GM12878 (cell line): ENCODE results near the gene PHF10. TPM values are rescaled to one million over a fixed set of nuclear protein-coding genes. Genes with fewer than 3 reads are reported as not detected.

Experiments used
- ATF3 ChIP-seq: IDR thresholded peaks from 2 replicates; pipeline ENCODE4 v1.6.1; 2011; ENCODE audit warnings: low read depth, mild to moderate bottlenecking, low read length, moderate library complexity, borderline replicate concordance; ENCODE audit errors: extremely low read depth
- BMI1 ChIP-seq: fragments of 450-650 bp; IDR thresholded peaks from 2 replicates; pipeline ENCODE4 v1.6.1; 2016; ENCODE audit warnings: mild to moderate bottlenecking, moderate library complexity, borderline replicate concordance
- CBX5 ChIP-seq: sonication (generic); IDR thresholded peaks from 2 replicates; pipeline ENCODE4 v1.6.1; 2016; ENCODE audit warnings: low read depth, moderate library complexity, mild to moderate bottlenecking, inconsistent platforms
- CEBPB ChIP-seq, 2 experiments: fragments of 150-350 bp in 1 of 2; IDR thresholded peaks; 2 replicates each; pipeline ENCODE4 v1.6.1; 2012 to 2014; ENCODE audit warnings: low read depth in 2 of 2, low read length in 2 of 2, borderline replicate concordance in 1 of 2, inconsistent platforms in 1 of 2
- CEBPZ ChIP-seq: fragments of 150-350 bp; IDR thresholded peaks from 2 replicates; pipeline ENCODE4 v1.6.1; 2016; ENCODE audit warnings: low read depth, low read length
- EP300 ChIP-seq, 2 experiments: fragments of 150-350 bp in 1 of 2; IDR thresholded peaks; 2 replicates each; pipeline ENCODE4 v1.6.1; 2011 to 2012; ENCODE audit warnings: low read depth in 2 of 2, low read length in 2 of 2, borderline replicate concordance in 1 of 2, improper control_type of control experiment in 1 of 2, inconsistent platforms in 1 of 2; ENCODE audit not compliant: control insufficient read depth in 1 of 2
- FOS ChIP-seq: IDR thresholded peaks from 3 replicates; pipeline ENCODE4 v1.6.1; 2011; ENCODE audit warnings: borderline replicate concordance; ENCODE audit not compliant: insufficient read length; ENCODE audit errors: extremely low read depth
- HDAC6 ChIP-seq: fragments of 200-600 bp; sonication (generic); IDR thresholded peaks from one replicate; pipeline ENCODE4 v1.8.0; 2017; ENCODE audit warnings: antibody characterized with exemption; ENCODE audit not compliant: unreplicated experiment
- HDGF ChIP-seq: fragments of 450-650 bp; IDR thresholded peaks from 2 replicates; pipeline ENCODE4 v1.6.1; 2016; ENCODE audit warnings: antibody characterized with exemption
- KDM1A ChIP-seq: fragments of 200-600 bp; sonication (generic); IDR thresholded peaks from 2 replicates; pipeline ENCODE4 v1.6.1; 2016; ENCODE audit warnings: borderline replicate concordance
- MYC ChIP-seq: IDR thresholded peaks from 2 replicates; pipeline ENCODE4 v1.6.1; 2011; ENCODE audit warnings: mild to moderate bottlenecking, low read length, moderate library complexity, inconsistent platforms; ENCODE audit not compliant: insufficient read depth, insufficient replicate concordance, insufficient read length, severe bottlenecking
- POLR2A ChIP-seq: IDR thresholded peaks from 2 replicates; pipeline ENCODE4 v1.6.1; 2011; ENCODE audit warnings: low read depth, mild to moderate bottlenecking, low read length
- POLR2AphosphoS5 ChIP-seq: IDR thresholded peaks from 2 replicates; pipeline ENCODE4 v1.6.1; 2011; ENCODE audit warnings: mild to moderate bottlenecking, low read length, inconsistent platforms
- RAD21 ChIP-seq: IDR thresholded peaks from 2 replicates; pipeline ENCODE4 v1.6.1; 2011; ENCODE audit warnings: mild to moderate bottlenecking, low read depth, low read length, moderate library complexity; ENCODE audit not compliant: insufficient read depth
- RCOR1 ChIP-seq: conservative IDR thresholded peaks from 2 replicates; pipeline ENCODE4 v1.6.1; 2012; ENCODE audit warnings: low read depth, low read length, improper control_type of control experiment
- RELA ChIP-seq: fragments of 450-650 bp; IDR thresholded peaks from 2 replicates; pipeline ENCODE4 v1.8.0; 2014; ENCODE audit warnings: borderline replicate concordance; ENCODE audit not compliant: partially characterized antibody
- RUNX3 ChIP-seq: IDR thresholded peaks from 2 replicates; pipeline ENCODE4 v1.6.1; 2012; ENCODE audit warnings: low read length, inconsistent platforms
- SIX5 ChIP-seq: IDR thresholded peaks from 2 replicates; pipeline ENCODE4 v1.6.1; 2011; ENCODE audit warnings: mild to moderate bottlenecking, low read depth, low read length, moderate library complexity; ENCODE audit not compliant: severe bottlenecking
- TBL1XR1 ChIP-seq: IDR thresholded peaks from 2 replicates; pipeline ENCODE4 v1.6.1; 2012; ENCODE audit warnings: low read depth, low read length, improper control_type of control experiment
- TCF7 ChIP-seq: IDR thresholded peaks from 2 replicates; pipeline ENCODE4 v1.6.1; 2014; ENCODE audit warnings: antibody characterized with exemption, borderline replicate concordance
- ZBED1 ChIP-seq: IDR thresholded peaks from 2 replicates; pipeline ENCODE4 v1.6.1; 2016; ENCODE audit warnings: borderline replicate concordance
- ZBTB4 ChIP-seq: fragments of 450-650 bp; formaldehyde crosslinking; IDR thresholded peaks from 2 replicates; pipeline ENCODE4 v1.4.0; 2022; ENCODE audit warnings: mild to moderate bottlenecking, moderate library complexity
- ZNF24 ChIP-seq: fragments of 450-650 bp; IDR thresholded peaks from 2 replicates; pipeline ENCODE4 v1.6.1; 2017; ENCODE audit warnings: antibody characterized with exemption, mild to moderate bottlenecking
- ZNF384 ChIP-seq: IDR thresholded peaks from 2 replicates; pipeline ENCODE4 v1.6.1; 2012; ENCODE audit warnings: low read depth, mild to moderate bottlenecking, low read length, improper control_type of control experiment, borderline replicate concordance
- ZNF622 ChIP-seq: fragments of 450-650 bp; IDR thresholded peaks from 2 replicates; pipeline ENCODE4 v1.6.1; 2017; ENCODE audit warnings: mild to moderate bottlenecking, inconsistent platforms
- polyA plus RNA-seq, 11 experiments: library from polyadenylated mRNA; depleted of rRNA in 4 of 11; unstranded in 6 of 11; stranded (reverse) in 5 of 11; fragments of >200 nt; fragmentation: Nextera tagmentation in 4 of 11; fragmentation: Illumina TruSeq in 1 of 11; extraction: Ambion mirVana in 4 of 11; extraction: Trizol in 1 of 11; gene quantifications; 1 replicate in 1 of 11; 2 replicates in 10 of 11; pipeline versions ENCODE4 v1.2.1 to v1.2.3, GENCODE V29; 2011 to 2016; ENCODE audit warnings: inconsistent platforms in 2 of 11, missing spikeins in 2 of 11, low read depth in 1 of 11
- total RNA-seq, 4 experiments: library from RNA; depleted of rRNA in 3 of 4; stranded (reverse); fragments of >200 nt in 3 of 4; fragmentation: Illumina TruSeq in 1 of 4; extraction: Trizol in 1 of 4; gene quantifications; 2 replicates each; pipeline versions ENCODE4 v1.2.1 to v1.2.3, GENCODE V29; 2013 to 2021

PHF10 gene
- total and polyA plus RNA-seq, 10 of the 15 experiments (the other 5 are each of a cell fraction or from before 2014, with no cell fraction given) = 3.8 to 35.6 (median 15.8) TPM

GRCh38 chr6:169724494-169725124, at the start of gene PHF10 (continued):
- TF ChIP-seq CEBPB (IDR thresholded peaks at IDR 0.05; ENCODE audit: borderline replicate concordance in 1 of 2, low read depth in 2 of 2, low read length in 2 of 2) = no peak
- TF ChIP-seq ZNF384 = no peak
- no peak for TF ChIP-seq TBL1XR1
- no peak for TF ChIP-seq HDAC6
- peak; percentile 45; the same call in 1 of the 2 replicates for TF ChIP-seq RUNX3
- no peak for TF ChIP-seq CBX5
- no peak for TF ChIP-seq ZBED1
- TF ChIP-seq BMI1 = no peak
- TF ChIP-seq ZNF24 = no peak
- TF ChIP-seq ATF3 = no peak
- no peak for TF ChIP-seq ZBTB4
- TF ChIP-seq SIX5 = no peak
- TF ChIP-seq RAD21 = no peak
- peak; percentile 85 for TF ChIP-seq MYC
- no peak for TF ChIP-seq FOS
- TF ChIP-seq POLR2A = peak; percentile 77
- TF ChIP-seq RCOR1 = no peak
- TF ChIP-seq CEBPZ = no peak
- TF ChIP-seq RELA = no peak
- TF ChIP-seq ZNF622 = no peak
- no peak for TF ChIP-seq POLR2AphosphoS5
- TF ChIP-seq KDM1A = no peak
- TF ChIP-seq TCF7 = no peak
- no peak for TF ChIP-seq HDGF
- no peak for TF ChIP-seq EP300 (IDR thresholded peaks at IDR 0.05; ENCODE audit: borderline replicate concordance in 1 of 2, control insufficient read depth in 1 of 2, low read depth in 2 of 2, low read length in 2 of 2)
